Peyer's patch (tissue), 4 donors: ENCODE data around the gene DPF3.

Experiments used
- CTCF ChIP-seq, 6 experiments: fragments of 450-650 bp in 4 of 6; fragments of 200-600 bp in 2 of 6; sonication (generic) in 1 of 6; IDR thresholded peaks; one replicate each; pipeline ENCODE4 v1.5.1; 2017 to 2019; ENCODE audit warnings: antibody characterized with exemption in 6 of 6, mild to moderate bottlenecking in 3 of 6, moderate library complexity in 1 of 6
- POLR2A ChIP-seq, 2 donors: fragments of 450-650 bp; IDR thresholded peaks; one replicate each; pipeline ENCODE4 v1.5.1; 2017; ENCODE audit warnings: antibody characterized with exemption in 2 of 2, mild to moderate bottlenecking in 2 of 2, moderate library complexity in 2 of 2

DNA sequence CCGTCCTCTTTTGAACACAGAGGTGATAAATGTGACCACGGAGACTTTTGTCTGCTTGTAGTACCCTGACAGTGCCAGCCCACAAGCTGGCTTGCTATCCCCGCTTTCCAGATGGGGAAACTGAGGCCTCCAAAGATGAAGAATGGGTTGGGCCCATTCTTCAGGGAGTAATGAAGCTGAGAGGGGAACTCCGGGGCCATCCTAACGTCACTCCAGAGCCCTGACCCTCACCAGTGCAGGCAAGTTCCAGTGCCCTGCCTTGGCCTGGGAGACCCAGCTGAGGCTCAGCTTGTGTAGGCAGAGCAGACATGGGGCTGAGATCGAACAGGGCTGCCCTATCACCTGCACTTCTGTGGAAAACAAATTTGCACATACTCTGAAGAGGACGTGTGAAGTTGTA lies 277.1 kb downstream of the DPF3 start:
- TF ChIP-seq POLR2A (IDR thresholded peaks at IDR 0.05) (no peak), CTCF (IDR thresholded peaks at IDR 0.05) (no peak)
